HL-60/S4 (cell line): ENCODE results near the gene GLDC.
"Not testable (repeated sequence)": the region's sequence is repeated elsewhere in the genome, so short reads cannot be mapped to it uniquely, and the experiment has no call there.

Source experiments
- in situ Hi-C: fragments of 300-500 bp; cut with MboI; formaldehyde crosslinking; loops from 2 replicates; pipeline ENCODE4 v1.14.3; 2022; ENCODE audit warnings: low sequenced_read_pairs

GLDC gene

GRCh38 chr9:6622784-6623183, 22.7 kb downstream of the GLDC start:
- in situ Hi-C loops, result not testable (repeated sequence)

- in situ Hi-C loops, result no loop called here
Measured at GRCh38 chr9:6620796-6621195, 24.7 kb downstream of the GLDC start.

GRCh38 chr9:6620353-6620752, 25.2 kb downstream of the GLDC start:
- in situ Hi-C loops, result no loop called here

DNA sequence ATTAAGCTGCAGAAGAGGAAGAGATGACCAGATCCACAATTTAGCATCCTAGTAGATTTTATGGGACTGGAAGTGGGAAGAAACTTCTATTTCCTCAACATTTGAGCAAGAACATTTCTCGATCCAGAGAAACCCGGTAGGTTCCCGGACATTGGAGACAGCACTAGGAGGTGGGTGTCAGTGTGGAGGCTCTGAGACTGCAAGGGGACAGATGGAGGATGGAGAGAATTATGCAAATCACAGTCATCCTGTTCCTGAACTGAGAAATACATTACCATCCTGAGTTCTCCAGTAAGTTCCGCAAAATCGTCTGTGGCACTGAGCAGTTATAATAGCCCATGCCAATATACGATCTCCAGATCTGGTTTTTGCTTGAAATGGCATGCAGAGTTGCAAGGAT, 25.6 kb downstream of the GLDC start:
- in situ Hi-C loops, result no loop called here

- in situ Hi-C loops, result no loop called here
Measured at GRCh38 chr9:6616951-6617602, 28.5 kb downstream of the GLDC start.

DNA sequence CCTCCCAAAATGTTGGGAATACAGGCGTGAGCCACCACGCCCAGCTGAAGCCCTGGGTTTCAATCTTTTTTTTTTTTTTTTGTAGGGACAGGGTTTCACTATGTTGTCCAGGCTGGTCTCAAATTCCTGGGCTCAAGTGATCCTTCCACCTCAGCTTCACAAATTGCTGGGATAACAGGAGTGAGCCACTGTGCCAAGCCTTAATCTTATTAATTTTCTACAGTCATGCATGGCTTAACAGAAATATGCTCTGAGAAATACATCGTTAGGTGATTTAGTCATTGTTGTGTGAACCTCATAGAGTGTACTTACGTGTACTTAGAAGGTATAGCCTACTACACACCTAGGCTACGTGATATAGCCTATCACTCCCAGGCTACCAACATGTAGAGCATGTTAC, 31.0 kb downstream of the GLDC start:
- in situ Hi-C loops, result no loop called here

GRCh38 chr9:6611865-6612264, 33.7 kb downstream of the GLDC start:
- in situ Hi-C loops, result no loop called here

DNA sequence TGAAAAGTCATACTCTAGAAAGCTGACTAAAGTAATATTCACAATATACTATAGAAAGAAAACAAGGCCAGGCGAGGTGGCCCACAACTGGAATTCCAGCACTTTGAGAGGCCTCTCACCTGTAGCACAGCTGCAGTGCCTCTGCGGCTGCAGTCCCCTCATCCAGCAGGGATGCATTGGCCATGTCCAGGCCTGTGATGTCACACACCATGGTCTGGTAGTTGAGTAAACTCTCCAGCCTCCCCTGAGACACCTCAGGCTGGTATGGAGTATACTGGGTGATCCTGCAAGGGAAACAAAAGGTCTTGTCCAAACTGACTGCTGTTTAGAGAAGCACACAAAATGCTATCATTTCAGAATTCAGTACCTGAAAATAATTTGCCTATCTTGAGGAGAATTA, 35.5 kb downstream of the GLDC start:
- in situ Hi-C loops, result no loop called here

DNA sequence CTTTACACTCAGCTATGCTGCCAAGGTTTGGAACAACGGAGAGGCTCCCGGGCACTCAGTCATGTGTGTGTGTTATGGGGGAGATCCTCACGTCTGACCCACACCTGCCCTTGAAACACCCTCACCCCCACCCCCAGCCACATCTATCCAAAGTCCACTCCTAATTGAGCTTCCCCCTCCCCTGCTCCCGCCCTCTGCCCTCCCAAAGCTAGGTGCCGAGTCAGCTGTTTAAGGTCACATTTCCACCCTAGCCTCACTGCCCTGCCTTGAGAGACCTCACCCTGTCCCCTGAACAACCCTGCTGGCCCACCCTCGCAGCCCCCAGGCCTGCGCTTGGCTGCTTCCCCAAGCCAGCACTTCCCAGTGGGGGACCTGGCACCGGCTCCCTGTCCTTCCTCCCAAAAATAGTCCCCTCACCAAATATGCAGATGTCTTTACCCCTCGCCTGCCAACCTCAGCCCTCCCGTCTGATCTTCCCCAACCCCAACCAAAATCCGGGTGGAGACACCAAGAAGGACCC, 36.0 kb downstream of the GLDC start:
- in situ Hi-C loops, result no loop called here

DNA sequence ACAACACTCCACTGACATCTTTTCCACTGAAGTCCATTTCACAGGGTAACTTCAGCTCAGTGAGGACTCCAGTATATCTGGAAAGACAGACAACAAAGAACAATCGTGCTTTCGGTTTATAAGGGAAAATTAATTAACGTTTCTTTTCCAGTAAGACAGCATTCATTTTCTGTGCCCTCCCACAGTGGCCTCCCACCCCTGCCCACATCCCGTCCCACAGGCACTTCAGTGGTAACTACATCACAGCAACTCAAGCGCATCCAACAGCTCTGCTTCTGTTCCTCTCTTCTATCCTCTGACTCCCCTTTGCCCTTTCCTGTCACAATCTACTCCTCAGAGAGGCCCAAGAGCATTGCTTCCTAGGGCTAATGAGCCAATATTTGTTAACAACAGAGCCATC, 40.3 kb downstream of the GLDC start:
- in situ Hi-C loops, result no loop called here

DNA sequence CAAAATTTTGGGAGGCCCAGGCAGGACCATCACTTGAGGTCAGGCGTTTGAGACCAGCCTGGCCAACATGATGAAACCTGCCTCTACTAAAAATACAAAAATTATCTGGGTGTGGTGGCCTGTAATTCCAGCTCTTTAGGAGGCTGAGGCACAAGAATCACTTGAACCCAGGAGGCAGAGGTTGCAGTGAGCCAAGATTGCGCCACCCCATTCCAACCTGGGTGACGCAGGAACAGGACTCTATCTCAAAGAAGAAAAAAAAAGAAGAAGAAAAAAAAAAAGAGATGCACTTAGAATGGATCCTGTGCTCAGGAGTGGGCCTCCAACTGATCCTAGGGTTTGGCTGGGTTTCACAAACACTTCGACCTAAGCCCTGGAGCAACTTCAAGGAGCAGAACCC, 45.1 kb downstream of the GLDC start:
- in situ Hi-C loops, result no loop called here

DNA sequence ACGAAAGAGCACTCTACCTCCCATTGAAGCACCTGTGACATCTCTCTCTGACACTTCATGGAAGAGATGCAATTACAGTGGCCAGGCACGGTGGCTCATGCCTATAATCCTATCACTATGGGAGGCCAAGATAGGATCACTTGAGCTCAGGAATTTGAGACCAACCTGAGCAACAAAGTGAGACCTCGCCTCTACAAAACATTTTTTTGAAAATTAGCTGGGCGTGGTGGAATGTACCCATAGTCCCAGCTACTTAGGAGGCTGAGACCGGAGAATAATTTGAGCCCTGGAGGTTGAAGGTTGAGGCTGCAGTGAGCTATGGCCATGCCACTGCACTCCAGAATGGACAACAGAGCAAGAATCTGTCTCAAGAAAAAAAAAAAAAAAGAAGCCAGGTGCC, 45.5 kb downstream of the GLDC start:
- in situ Hi-C loops, result no loop called here

DNA sequence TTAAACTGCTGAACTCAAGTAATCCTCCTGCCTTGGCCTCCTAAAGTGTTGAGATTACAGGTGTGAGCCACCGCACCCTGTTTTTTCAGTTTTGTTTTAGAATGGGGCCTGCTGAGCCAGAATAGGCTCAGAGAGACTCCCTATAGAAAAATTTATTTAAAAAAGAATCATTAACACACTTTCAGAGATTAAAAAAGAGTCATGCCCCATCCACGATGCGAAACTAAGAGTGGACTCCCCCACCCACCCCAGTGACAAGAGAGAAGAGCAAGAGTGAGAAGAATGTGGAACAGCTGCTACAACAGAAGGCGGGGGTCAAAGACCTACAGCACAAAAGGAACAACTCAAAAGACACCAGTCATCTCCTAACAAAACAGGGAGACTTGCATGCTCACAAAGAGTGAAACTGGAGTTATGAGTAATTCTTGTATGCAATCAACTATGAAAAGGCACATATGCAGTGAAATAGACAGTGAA, 47.2 kb downstream of the GLDC start:
- in situ Hi-C loops, result no loop called here

GRCh38 chr9:6592791-6593190, 52.7 kb downstream of the GLDC start:
- in situ Hi-C loops, result no loop called here

GRCh38 chr9:6592231-6592630, 53.3 kb downstream of the GLDC start:
- in situ Hi-C loops, result no loop called here

GRCh38 chr9:6590772-6591384, 54.7 kb downstream of the GLDC start:
- in situ Hi-C loops, result no loop called here

DNA sequence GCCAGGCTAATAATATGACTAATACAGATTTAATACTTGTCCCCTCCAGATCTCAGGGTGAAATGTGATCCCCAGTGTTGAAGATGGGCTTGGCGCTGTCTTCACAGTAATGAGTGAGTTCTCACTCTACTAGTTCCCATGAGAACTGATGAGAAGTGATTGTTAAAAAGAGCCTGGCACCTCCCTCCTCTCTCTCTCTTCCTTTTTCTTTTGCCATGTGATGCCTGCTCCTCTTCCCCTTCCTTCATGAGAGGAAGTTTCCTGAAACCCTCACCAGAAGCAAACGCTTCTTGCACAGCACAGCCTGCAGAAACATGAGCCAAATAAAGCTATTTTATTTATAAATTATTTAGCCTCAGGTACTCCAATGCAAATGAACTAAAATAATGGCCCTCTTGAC, 55.2 kb downstream of the GLDC start:
- in situ Hi-C loops, result no loop called here

GRCh38 chr9:6584881-6585597, 60.5 kb downstream of the GLDC start:
- in situ Hi-C loops, result no loop called here

DNA sequence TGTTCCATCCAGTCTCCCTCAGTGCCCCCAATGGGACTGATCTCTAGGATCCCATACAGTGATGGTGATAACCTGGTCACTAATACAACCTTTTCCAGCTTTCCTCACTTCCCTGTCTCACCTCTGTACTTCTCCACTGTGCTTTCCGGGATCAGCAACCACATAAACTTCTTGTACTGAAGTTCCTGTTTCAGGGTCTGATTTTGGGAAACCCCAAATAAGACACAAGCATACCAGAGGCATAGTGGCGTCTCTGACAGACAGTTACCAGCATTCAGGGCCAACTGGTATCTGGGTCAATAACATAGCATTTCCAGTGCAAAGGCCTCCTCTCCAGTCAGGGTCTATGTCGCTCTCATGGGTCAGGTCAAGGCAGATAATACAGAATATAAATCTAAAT, 64.3 kb downstream of the GLDC start:
- in situ Hi-C loops, result no loop called here

DNA sequence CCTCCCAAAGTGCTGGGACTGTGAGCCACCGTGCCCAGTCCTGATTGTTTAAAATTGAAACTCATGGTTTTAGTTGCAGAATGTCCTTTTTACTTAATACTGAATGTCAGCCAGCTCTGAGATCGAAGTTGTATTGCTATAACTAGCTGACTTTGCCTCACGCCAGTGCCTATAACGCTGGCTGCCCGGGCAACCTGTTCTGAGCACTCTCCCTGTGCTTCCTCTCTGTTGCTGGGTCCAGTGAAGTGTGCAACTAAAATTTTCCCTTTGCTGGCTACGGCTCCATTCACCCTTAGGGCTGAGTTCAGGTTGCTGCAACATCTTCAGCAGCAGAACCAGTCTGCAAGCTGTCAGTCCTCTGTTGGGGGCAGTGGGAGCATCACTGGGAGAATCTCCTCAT, 65.9 kb downstream of the GLDC start:
- in situ Hi-C loops, result no loop called here

GRCh38 chr9:6576987-6577386, 68.5 kb downstream of the GLDC start:
- in situ Hi-C loops, result no loop called here
